22Rv1 (cell line): ENCODE results near the gene FRY.

ENCODE experiments used
- CTCF ChIP-seq: fragments of 450-650 bp; IDR thresholded peaks from 2 replicates; pipeline ENCODE4 v1.5.1; 2017; ENCODE audit warnings: mild to moderate bottlenecking
- ZFX ChIP-seq: fragments of 450-650 bp; IDR thresholded peaks from 2 replicates; pipeline ENCODE4 v1.6.1; 2017; ENCODE audit warnings: antibody characterized with exemption, borderline replicate concordance

- TF ChIP-seq CTCF (no peak), ZFX (no peak)
These were observed 14.9 kb upstream of the FRY start for GRCh38 chr13:32016631-32017030.
